Stimulated activated CD8-positive, alpha-beta memory T cell treated with anti-CD3 and anti-CD28 coated beads, Interleukin-7, amount 100 ng/mL, for 1 hour (primary cell): ENCODE data around the gene NBAS.
A peak's percentile ranks its signal among the peaks of the same experiment; 100 is the strongest.
"Not testable (repeated sequence)": the region's sequence is repeated elsewhere in the genome, so short reads cannot be mapped to it uniquely, and the experiment has no call there.

Source experiments
- DNase-seq, 2 donors: peaks; one replicate each; pipeline ENCODE4 v3.0.0-alpha.2; 2020; ENCODE audit warnings: low read depth in 2 of 2

The NBAS gene

DNA sequence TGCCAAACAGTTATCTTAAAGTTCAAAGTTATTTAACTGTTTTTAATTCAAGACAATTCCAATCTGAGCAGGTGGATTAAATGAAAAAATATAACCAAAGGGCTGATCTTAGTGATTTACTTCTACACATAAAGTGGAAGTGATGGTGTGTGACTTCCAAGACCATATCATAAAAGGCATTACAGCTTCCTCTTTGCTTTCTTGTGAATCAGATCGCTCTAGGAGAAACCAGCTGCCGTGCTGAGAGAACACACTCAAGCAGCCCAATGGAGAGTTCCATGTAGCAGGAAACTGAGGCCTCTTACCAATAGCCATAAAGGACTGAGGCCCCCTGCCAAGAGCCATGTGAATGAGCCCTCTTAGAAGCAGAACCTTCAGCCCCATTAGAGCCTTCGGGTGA, 197.4 kb downstream of the NBAS start:
- DNase-seq, result no peak

DNA sequence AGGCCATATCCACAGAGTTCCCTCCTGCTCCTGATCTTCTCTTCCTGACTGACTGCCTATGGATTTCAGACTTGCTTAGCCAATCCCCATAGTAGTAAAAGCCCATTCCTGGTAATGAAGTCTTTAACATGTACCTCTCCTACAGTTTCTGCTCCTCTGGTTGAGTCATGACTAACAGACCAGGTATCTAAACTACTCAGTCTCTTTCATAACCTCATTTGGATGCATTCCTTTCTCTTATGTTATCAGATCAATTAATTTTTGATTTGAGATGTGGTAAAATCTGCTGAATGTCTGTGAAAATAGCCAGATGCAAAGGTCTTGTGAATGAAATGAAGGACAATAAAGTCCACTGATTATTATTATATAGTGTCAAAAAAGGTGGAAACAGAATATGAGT, 198.0 kb downstream of the NBAS start:
- DNase-seq, result no peak

DNA sequence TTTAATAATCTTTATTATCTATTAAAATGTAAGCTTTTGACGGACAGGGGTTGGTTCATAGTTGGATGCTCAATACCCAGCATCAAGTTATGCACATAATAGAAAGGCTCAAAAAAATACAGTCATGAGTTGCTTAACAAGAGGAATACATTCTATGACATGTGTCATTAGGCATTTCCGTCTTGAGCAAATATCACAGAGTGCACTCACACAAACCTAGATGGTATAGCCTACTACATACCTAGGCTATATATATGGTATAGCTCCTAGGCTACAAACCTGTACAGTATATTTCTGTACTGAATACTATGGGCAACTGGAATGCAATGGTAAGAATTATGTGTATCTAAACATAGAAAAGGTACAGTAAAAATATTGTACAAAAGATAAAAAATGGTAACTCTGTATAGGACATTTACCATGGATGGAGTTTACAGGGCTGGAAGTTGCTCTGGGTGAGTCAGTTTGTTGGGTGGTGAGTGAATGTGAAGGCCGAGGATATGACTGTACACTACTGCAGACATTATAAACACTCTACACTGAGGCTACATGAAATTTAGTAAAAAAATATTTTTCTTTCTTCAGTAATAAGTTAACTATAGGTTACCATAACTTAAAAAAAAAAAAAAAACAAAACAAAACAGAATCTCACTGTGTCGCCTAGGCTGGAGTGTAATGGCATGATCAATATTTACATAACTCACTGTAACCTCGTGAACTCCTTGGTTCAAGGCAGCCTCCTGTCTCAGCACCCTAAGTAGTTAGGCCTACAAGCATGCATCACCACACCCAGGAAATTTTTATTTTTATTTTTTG, 201.2 kb downstream of the NBAS start:
- no peak for DNase-seq

DNA sequence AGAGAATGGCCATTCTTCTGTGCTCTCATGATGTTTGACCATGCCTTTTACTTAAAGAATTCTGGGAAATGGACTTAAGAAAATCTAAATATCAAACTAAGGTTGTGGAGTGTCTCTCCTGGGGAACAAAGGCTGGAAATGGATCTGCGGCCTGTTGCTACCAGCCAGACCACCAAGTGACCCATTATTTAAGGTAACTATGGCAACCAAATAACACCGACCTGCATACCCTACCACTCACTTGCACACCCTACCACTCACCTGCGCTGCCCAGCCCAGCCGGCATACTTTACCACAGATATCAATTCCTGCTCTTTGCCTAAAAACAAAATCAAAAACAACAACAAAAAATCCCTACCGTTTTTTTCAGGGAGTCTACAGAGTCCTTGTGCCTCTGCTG, 203.2 kb downstream of the NBAS start:
- no peak for DNase-seq

DNA sequence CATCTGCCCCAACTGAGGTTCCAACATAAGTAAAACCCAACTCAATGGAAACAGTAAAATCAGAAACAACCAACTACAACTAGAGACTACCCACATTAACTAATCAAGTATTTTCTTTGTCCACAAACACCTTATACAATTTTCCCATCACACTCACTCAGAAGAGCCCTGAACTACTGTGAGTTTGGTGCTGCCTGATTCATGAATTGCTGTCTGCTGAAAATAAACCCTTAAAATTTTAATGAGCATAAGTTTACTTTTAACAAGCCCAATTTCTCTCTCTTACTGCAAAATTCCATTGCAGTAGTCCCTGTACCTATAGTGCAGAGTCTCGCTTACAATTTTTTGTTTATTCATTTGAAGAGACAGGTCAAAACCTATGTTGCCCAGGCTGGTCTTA, 203.9 kb downstream of the NBAS start:
- DNase-seq, result no peak

DNA sequence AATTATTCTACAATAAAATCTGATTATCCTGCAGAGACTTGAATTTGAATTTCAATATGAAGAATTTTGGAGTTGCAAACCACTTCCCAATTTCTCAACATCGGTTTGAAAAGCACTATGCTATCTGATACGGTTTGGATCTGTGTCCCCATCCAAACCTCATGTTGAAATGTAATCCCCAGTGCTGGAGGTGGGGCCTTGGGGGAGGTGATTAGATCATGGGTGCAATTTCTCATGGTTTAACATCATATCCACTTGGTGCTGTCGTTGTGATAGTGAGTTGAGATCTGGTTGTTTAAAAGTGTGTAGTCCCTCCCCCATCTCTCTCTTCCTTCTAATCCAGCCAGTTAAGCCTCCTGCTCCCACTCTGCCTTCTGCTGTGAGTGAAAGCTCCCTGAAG, 205.7 kb downstream of the NBAS start:
- DNase-seq, result no peak

DNA sequence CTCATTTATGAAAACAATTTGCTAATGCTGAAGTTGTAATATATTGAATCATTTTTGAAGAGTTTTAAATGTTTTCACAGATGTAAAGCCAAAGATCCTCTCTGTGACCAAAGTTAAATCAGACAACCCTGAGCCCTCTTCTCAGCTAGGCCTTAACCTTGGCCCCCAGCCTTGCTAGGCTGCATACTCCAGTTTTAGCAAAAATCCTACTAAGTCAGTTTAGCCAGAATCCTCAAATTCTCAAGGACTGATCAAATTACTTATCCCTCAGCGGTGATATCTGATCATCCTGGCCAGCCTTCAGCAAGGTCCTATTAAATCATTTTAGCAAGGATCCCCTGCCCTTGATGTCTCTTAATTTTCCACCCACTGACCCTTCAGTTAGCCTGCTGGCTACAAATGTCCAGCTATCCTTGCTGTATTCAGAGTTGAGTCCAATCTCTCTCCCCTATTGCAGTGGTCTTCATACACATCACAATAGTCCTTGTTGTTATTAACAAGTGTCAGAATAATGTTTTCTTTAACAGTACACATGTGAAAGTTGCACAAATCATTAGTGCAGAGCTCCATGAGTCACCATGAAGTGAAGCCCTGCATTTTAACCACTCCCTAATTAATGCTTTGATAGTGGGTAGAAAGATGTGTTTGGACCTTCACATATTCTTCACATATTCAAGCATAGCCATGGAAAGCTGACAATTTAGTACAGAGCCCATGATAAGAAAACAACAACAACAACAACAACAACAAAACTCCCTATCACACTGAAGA, 206.4 kb downstream of the NBAS start:
- no peak for DNase-seq

DNA sequence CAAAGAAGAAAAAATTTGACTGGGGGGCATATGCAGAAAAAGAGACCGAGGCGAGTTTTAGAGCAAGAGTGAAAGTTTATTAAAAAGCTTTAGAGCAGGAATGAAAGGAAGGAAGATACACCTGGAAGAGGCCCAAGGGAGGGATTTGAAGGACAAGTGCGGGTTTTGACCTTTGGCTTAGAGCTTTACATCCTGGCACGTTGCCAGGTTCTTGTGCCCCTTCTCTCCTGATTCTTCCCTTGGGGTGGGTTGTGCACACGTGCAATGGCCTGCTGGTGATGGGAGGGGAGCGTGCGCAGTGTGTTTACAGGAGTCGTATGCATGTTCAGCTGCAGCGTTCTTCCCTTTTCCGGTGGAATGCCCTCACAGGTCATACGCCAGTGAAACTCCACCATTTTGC, 208.8 kb downstream of the NBAS start:
- no peak for DNase-seq

DNA sequence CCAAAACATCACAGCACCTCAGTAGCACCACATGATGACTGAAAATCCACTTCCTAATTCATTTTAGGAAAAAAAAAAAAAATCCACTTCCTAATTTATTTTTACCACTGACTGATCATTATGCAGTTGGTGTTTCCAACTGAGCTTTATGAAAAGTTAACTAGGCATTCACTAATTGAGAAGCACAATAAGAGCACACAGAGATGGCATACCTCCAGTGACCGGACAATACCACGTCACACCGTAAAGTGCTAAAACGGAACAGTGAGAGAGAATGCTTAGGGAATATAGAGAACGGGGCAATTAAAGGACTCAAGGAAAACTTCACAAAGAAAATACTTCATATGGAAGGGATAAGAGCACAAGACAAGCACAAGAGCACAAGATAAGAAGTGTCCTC, 212.5 kb downstream of the NBAS start:
- DNase-seq, result no peak

DNA sequence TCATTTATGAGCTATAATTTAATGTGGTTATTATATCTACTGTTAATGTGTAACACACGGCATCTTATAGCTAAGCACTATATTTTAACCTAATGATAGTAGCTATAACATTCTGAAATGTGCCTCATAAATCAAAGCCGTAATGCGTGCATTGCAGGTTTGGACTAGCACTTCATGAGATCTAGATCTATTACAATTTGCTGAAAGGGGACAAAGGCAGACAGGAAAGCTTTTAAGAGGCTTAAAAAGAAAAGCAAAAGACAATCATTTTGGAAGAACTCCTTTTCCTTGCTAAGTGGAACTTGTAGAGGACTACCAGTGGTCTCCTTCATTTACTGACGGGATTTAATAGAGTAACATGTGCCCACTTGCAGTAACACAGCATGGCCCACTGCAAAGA, 213.1 kb downstream of the NBAS start:
- no peak for DNase-seq

DNA sequence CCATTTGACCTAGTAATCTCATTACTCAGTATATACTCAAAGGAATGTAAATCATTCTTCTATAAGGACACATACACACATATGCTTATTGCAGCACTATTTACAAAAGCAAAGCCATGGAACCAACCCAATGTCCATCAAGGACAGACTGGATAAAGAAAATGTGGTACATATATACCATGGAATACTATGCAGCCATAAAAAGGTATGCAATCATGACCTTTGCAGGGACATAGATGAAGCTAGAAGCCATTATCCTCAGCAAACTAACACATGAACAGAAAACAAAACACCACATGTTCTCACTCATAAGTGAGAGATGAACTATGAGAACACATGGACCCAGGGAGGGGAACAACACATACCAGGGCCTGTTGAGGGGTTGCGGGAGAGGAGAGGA, 214.5 kb downstream of the NBAS start:
- no peak for DNase-seq

DNA sequence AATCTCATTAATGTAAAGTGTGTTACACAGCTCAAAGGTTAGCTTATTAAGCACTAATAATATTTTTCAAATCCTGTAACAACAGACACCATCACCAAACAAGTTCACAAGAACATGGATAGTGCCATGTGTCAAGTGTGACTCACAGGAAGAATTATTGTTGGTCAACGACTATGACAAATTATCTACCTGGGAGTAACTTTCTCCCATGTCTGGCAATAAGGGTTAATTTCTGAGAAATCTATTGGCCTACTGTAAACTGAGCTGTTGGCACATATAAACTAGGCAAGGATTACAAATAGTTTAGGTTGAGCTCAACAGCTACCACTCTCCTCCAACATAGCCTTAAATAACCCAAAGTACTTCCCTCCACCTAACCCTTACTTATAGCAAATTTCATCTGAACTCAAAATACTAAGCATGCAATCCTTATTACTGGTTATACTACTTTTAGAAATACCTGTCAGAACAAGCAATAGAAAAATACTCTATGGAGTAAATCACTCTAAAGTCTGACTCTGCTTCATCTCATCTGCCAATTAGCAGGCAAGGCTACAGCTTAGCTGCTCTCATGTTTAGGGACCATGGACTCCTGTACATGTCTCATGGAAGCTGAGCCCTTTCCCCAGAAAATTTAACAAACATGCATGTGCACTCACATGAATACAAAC, 223.0 kb downstream of the NBAS start:
- no peak for DNase-seq

DNA sequence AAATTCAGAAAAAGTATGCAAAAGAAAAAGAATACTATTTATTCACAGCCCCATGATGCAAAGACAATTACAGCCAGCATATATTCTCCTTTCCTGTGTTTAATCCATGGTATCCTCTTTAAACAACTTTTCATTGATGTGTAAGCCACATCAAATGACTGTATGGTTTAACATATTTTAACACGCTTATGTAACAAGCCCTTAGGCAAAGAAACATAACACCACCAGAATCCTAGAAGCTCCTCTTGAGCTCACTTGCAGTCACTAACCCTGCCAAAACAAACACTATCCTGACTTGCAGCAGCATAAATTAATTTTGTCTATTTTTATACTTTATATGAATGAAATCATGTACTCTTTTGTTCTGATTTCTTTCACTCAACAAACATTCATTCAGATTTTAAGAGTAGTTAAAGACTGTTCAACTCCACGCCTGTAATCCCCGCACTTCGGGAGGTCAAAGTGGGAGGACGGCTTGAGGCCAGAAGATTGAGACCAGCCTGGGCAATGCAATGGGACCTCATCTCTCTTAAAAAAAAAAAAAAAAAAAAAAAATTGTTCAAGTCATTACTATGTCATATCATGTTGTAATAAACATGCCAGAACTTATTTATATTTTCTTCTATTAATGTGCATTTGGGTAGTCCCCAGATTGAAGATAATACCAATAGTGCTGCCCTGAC, 226.3 kb downstream of the NBAS start:
- no peak for DNase-seq

DNA sequence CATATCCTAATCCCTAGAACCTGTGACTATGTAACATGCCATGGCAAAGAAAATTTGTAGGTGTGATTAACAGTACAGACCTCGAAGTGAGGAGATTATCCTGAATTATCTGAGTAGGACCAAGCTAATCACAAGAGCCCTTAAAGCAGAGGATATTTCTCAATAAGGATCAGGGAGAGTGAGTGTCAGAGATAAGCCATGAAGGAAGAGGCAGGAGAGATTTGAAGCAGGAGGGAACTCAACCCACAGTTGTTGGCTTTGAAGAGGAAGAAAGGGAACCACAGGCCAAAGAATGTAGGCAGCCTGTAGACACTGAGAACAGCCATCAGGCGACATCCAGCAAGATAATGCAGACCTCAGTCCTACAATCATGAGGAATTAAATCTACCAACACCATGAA, 229.3 kb downstream of the NBAS start:
- DNase-seq, result no peak

DNA sequence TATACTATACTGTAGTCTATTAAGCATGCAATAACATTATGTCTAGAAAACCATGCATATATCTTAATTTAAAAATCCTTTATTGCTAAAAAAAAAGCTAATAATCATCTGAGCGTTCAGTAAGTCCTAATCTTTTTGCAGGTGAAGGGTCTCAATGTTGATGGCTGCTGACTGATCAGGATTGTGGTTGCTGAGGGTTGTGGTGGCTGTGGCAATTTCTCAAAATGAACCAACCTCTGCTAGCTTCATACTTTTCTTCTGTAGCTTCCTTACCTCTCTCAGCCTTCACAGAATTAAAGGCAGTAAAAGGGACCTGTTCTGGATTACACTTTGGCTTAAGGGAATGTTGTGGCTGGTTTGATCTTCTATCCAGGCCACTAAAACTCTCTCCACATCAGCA, 235.8 kb downstream of the NBAS start:
- no peak for DNase-seq

DNA sequence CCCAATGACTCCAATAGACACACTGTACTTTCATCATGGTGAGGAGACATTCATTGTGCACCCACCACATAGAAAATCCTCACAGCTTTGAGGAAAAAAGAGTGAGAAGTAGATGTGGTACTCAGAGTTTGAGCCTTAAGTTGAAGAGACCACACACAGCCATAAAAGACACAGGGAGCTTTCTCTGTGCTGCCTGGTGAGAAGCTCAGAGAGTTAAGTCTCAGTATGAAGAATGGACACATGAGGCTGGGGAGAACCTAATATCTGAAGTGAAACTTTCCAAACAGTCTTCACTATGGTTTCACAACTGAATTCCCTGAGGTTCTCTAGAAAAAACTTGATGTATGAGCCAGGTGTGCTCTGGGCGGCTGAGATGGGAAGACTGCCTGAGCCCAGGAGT, 237.9 kb downstream of the NBAS start:
- no peak for DNase-seq

DNA sequence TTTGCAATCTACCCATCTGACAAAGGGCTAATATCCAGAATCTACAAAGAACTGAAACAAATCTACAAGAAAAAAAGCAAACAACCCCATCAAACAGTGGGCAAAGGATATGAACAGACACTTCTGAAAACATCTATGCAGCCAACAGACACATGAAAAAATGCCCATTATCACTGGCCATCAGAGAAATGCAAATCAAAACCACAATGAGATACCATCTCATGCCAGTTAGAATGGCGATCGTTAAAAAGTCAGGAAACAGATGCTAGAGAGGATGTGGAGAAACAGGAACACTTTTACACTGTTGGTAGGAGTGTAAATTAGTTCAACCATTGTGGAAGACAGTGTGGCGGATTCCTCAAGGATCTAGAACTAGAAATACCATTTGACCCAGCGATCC, 239.7 kb downstream of the NBAS start:
- DNase-seq, result not testable (repeated sequence)

DNA sequence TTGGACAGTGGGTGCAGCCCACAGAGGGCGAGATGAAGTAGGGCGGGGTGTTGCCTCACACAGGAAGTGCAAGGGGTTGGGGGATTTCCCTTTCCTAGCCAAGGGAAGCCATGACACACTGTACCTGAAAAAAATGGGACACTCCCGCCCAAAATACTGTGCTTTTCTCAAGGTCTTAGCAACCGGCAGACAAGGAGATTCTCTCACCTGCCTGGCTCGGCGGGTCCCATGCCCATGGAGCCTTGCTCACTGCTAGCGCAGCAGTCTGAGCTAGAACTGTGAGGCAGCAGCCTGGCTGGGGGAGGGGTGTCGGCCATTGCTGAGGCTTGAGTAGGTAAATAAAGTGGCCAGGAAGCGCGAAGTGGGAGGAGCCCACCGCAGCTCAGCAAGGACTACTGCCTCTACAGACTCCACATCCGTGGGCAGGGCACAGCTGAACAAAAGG, 244.7 kb downstream of the NBAS start:
- DNase-seq, result peak in 1 of 2 donors; percentile 6

DNA sequence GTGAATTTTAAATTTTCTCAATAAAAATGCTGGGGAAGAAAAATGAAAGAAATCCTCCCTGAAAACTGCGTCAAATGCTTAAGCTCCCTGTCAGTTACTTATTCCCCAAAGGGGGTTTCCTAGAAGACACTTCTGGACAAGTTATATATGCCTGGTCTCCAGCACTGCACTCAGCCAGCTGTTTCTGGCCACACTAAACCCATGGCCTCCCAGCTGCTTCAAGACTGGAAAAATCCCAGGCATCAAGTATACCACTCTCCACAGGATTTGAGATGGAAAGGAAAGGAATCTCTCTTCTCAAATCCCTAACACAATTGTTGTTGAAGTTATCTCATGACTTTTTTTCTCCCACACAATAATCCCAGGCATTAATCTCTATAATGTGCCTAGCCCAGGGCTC, 245.7 kb downstream of the NBAS start:
- no peak for DNase-seq

DNA sequence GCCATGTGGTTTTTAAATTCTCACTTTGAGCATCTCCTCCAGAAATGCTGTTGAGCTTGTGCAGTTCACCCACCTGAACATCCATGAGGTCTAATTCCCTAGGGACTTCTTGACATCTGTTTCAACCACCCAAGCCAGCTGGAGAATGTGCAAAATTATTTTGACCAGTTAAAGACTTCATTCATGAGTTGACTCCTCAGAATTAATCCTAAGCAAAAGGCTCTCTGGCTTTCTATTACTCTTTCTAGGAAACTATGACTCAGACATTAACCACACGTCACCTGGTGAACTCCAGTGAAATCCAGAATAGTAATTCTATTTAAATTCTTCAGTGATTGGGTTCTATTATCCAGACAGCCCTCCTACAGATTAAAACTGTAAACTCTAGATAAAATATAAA, 247.5 kb downstream of the NBAS start:
- DNase-seq, result no peak

DNA sequence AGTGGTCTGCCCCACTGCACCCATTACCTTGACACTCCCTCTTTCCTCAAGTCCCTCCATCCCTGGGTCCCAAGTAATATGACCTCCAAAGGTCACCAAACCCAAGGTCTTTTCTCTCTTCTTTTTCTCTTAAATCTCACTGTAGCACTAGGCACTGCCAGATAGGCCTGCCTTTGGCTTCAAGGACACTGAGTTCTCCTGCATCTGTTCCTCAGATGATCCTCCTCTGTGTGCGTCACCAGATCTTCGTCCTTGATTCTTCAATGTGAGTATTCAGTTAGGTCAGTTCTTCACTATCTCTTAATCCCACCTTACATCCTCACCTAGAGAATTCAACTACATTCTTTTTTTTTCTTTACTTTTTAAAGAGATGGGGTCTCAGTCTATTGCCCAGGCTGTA, 249.2 kb downstream of the NBAS start:
- no peak for DNase-seq

DNA sequence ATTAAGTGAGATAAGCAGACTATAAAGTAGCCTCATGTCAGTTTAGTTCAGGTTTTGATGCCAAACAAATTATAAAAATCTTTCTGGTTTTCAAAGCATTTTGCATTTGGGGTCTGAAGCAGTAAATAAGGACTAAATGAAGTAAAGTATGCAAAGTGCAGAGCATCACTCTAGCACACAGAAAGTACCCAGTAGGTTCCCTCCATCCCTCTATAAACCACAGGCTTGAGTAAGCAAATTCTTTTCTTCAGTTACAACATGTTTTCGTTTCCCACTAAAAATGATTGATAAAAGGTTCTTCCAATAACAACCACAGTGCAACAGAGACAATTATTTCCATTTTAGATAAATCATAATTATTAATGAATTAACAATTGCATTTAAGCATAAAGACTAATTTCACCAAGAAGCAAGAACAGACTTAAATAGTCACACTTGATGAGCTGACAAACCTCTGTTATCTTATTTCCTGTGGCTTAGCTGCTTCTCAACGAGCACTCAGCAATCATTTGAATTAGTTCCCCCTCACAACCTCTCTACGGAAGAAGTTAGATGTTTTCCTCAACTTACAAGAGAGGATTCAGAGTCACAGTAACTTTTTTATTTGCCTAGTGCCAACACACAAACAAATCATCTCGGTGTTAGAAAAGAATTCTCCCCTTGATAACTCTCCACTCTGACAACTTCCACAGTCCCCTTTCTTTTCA, 249.8 kb downstream of the NBAS start:
- no peak for DNase-seq
